H1 (cell line): ENCODE results near the gene MRTFA. TPM values are rescaled to one million over a fixed set of nuclear protein-coding genes. Genes with fewer than 3 reads are reported as not detected.

Experiments used
- CTCF ChIA-PET: fragments of 300-600 bp; sonication (Branson Sonifier 250); formaldehyde crosslinking; loops from one replicate; lab custom pipeline; 2021; ENCODE audit not compliant: partially characterized antibody; lab: Charles Lee
- POLR2A ChIA-PET: fragments of 300-600 bp; sonication (Branson Sonifier 250); formaldehyde crosslinking; loops from one replicate; lab custom pipeline; 2021; ENCODE audit warnings: inconsistent platforms; ENCODE audit not compliant: partially characterized antibody; lab: Charles Lee
- DNase-seq, 2 experiments: peaks; one replicate each; pipeline versions ENCODE4 v3.0.0 to v3.0.0-alpha.2; 2010 to 2022; ENCODE audit warnings: low spot score in 2 of 2, low read depth in 1 of 2, mixed read lengths in 1 of 2
- FAIRE-seq: peaks from 2 replicates; lab custom pipeline; 2011; peaks lifted over from hg19 to GRCh38; lab: Jason Lieb, UNC
- H2AFZ ChIP-seq: 2 replicates; pipeline ENCODE4 v1.8.1; 2012; ENCODE audit warnings: low read length, inconsistent platforms
- H2AK5ac ChIP-seq: 2 replicates; pipeline ENCODE4 v1.6.1; 2013; ENCODE audit warnings: low read depth, low read length
- H2BK120ac ChIP-seq: replicated peaks from 2 replicates; pipeline ENCODE3; 2013; ENCODE audit warnings: low read depth, low read length, inconsistent platforms
- H2BK12ac ChIP-seq: 2 replicates; pipeline ENCODE4 v1.6.1; 2013; ENCODE audit warnings: low read depth, low read length
- H2BK15ac ChIP-seq: 2 replicates; pipeline ENCODE4 v1.6.1; 2013; ENCODE audit warnings: low read length
- H2BK20ac ChIP-seq: 2 replicates; pipeline ENCODE4 v1.6.1; 2013; ENCODE audit warnings: low read length
- H2BK5ac ChIP-seq: 2 replicates; pipeline ENCODE4 v1.6.1; 2013; ENCODE audit warnings: low read depth, low read length
- H3K14ac ChIP-seq: 2 replicates; pipeline ENCODE4 v1.6.1; 2013; ENCODE audit warnings: inconsistent platforms; ENCODE audit not compliant: insufficient read length
- H3K18ac ChIP-seq: 2 replicates; pipeline ENCODE4 v1.6.1; 2013; ENCODE audit warnings: low read length; ENCODE audit errors: extremely low read depth
- H3K23ac ChIP-seq: 2 replicates; pipeline ENCODE4 v1.6.1; 2013; ENCODE audit warnings: inconsistent platforms; ENCODE audit not compliant: insufficient read length
- H3K23me2 ChIP-seq: 2 replicates; pipeline ENCODE4 v1.6.1; 2013; ENCODE audit warnings: low read depth, low read length
- H3K27ac ChIP-seq: 2 replicates; pipeline ENCODE4 v1.6.1; 2011; ENCODE audit warnings: low read depth, low read length, inconsistent platforms
- H3K27me3 ChIP-seq, 4 experiments: replicated peaks in 1 of 4; 1 replicate in 1 of 4; 2 replicates in 3 of 4; pipeline versions ENCODE4 v1.6.1 to v1.8.1; 2011 to 2013; ENCODE audit warnings: low read length in 3 of 4, mild to moderate bottlenecking in 3 of 4, inconsistent platforms in 2 of 4, mixed read lengths in 2 of 4, moderate library complexity in 1 of 4; ENCODE audit not compliant: control insufficient read depth in 3 of 4, insufficient read depth in 3 of 4; ENCODE audit errors: extremely low read depth in 1 of 4
- H3K36me3 ChIP-seq, 4 experiments: 2 replicates each; pipeline versions ENCODE4 v1.6.1 to v1.8.1; 2011 to 2013; ENCODE audit warnings: mild to moderate bottlenecking in 4 of 4, low read length in 3 of 4, moderate library complexity in 2 of 4, control low read depth in 1 of 4, inconsistent platforms in 1 of 4; ENCODE audit not compliant: insufficient read depth in 4 of 4, control insufficient read depth in 2 of 4
- H3K4ac ChIP-seq: replicated peaks from 2 replicates; pipeline ENCODE3; 2013; ENCODE audit warnings: low read length, low read depth, mixed read lengths, inconsistent platforms; ENCODE audit not compliant: insufficient read length
- H3K4me1 ChIP-seq, 4 experiments: replicated peaks in 1 of 4; 1 replicate in 1 of 4; 2 replicates in 3 of 4; pipeline versions ENCODE4 v1.6.1 to v1.8.1; 2011 to 2013; ENCODE audit warnings: low read length in 3 of 4, inconsistent platforms in 2 of 4, mixed read lengths in 1 of 4; ENCODE audit not compliant: insufficient read depth in 4 of 4, control insufficient read depth in 3 of 4
- H3K4me2 ChIP-seq, 2 experiments: 2 replicates each; pipeline versions ENCODE4 v1.6.1 to v1.8.1; 2011 to 2013; ENCODE audit warnings: low read depth in 2 of 2, low read length in 2 of 2, control low read depth in 1 of 2, inconsistent platforms in 1 of 2, mild to moderate bottlenecking in 1 of 2; ENCODE audit not compliant: insufficient read depth in 1 of 2
- H3K4me3 ChIP-seq, 4 experiments: fragments of 200-600, 300-600 bp in 1 of 4; sonication (generic), shearing (Covaris generic), sonication (Bioruptor Twin) in 1 of 4; 2 replicates each; pipeline versions ENCODE4 v1.5.1 to v1.8.1; 2011 to 2016; ENCODE audit warnings: low read length in 4 of 4, low read depth in 3 of 4, control low read depth in 2 of 4, inconsistent platforms in 2 of 4, mild to moderate bottlenecking in 2 of 4, mixed read lengths in 1 of 4, moderate library complexity in 1 of 4; ENCODE audit not compliant: insufficient read depth in 2 of 4; ENCODE audit errors: extremely low read depth in 1 of 4
- H3K56ac ChIP-seq: replicated peaks from 2 replicates; pipeline ENCODE3; 2013; ENCODE audit warnings: low read depth, mild to moderate bottlenecking, mixed read lengths, low read length, inconsistent platforms; ENCODE audit not compliant: insufficient read length
- H3K79me1 ChIP-seq: 2 replicates; pipeline ENCODE4 v1.6.1; 2013; ENCODE audit warnings: low read depth, low read length, control low read depth
- H3K79me2 ChIP-seq, 2 experiments: 2 replicates each; pipeline versions ENCODE4 v1.6.1 to v1.8.1; 2012 to 2013; ENCODE audit warnings: low read length in 2 of 2, mild to moderate bottlenecking in 2 of 2, inconsistent platforms in 1 of 2; ENCODE audit not compliant: insufficient read depth in 2 of 2, control insufficient read depth in 1 of 2
- H3K9ac ChIP-seq, 4 experiments: replicated peaks in 1 of 4; 1 replicate in 1 of 4; 2 replicates in 3 of 4; pipeline versions ENCODE4 v1.6.1 to v1.8.1; 2011 to 2013; ENCODE audit warnings: low read depth in 3 of 4, low read length in 3 of 4, control low read depth in 2 of 4, mild to moderate bottlenecking in 2 of 4, moderate library complexity in 2 of 4, inconsistent platforms in 1 of 4; ENCODE audit errors: extremely low read depth in 1 of 4
- H3K9me3 ChIP-seq, 2 experiments: 2 replicates each; pipeline versions ENCODE4 v1.6.1 to v1.8.1; 2012 to 2013; ENCODE audit warnings: mild to moderate bottlenecking in 2 of 2, moderate library complexity in 2 of 2, control low read depth in 1 of 2, inconsistent platforms in 1 of 2, low read depth in 1 of 2, low read length in 1 of 2, mixed read lengths in 1 of 2; ENCODE audit not compliant: insufficient read depth in 2 of 2
- H4K20me1 ChIP-seq, 2 experiments: replicated peaks in 1 of 2; 2 replicates each; pipeline versions ENCODE3 to v1.8.1; 2011 to 2013; ENCODE audit warnings: inconsistent platforms in 2 of 2, low read length in 2 of 2, mild to moderate bottlenecking in 1 of 2; ENCODE audit not compliant: insufficient read depth in 2 of 2, control insufficient read depth in 1 of 2
- H4K5ac ChIP-seq: 2 replicates; pipeline ENCODE4 v1.6.1; 2013; ENCODE audit warnings: low read length, low read depth, mixed read lengths, inconsistent platforms; ENCODE audit not compliant: insufficient read length
- H4K8ac ChIP-seq: 2 replicates; pipeline ENCODE4 v1.8.0; 2013; ENCODE audit warnings: mild to moderate bottlenecking, moderate library complexity, low read length, inconsistent platforms; ENCODE audit not compliant: insufficient read depth; ENCODE audit errors: extremely low read depth
- H4K91ac ChIP-seq: replicated peaks from 2 replicates; pipeline ENCODE3; 2013; ENCODE audit warnings: low read length, mixed read lengths, inconsistent platforms; ENCODE audit not compliant: insufficient read length
- BACH1 ChIP-seq: IDR thresholded peaks from 2 replicates; pipeline ENCODE4 v1.6.1; 2012; ENCODE audit warnings: low read length, improper control_type of control experiment
- E2F6 ChIP-seq: IDR thresholded peaks from 2 replicates; pipeline ENCODE4 v1.6.1; 2012; ENCODE audit warnings: inconsistent platforms
- EGR1 ChIP-seq: IDR thresholded peaks from 2 replicates; pipeline ENCODE4 v1.6.1; 2011; ENCODE audit warnings: low read depth, low read length, borderline replicate concordance
- JUND ChIP-seq: IDR thresholded peaks from 2 replicates; pipeline ENCODE4 v1.6.1; 2011; ENCODE audit warnings: mild to moderate bottlenecking, improper control_type of control experiment, low read length
- MAFK ChIP-seq: IDR thresholded peaks from 2 replicates; pipeline ENCODE4 v1.6.1; 2012; ENCODE audit warnings: low read depth, mild to moderate bottlenecking, improper control_type of control experiment, low read length
- SP1 ChIP-seq: IDR thresholded peaks from 2 replicates; pipeline ENCODE4 v1.6.1; 2011; ENCODE audit warnings: low read depth, low read length
- USF2 ChIP-seq: IDR thresholded peaks from 2 replicates; pipeline ENCODE4 v1.6.1; 2011; ENCODE audit warnings: low read length, improper control_type of control experiment
- WGBS, 2 experiments: shearing (Covaris generic) in 1 of 2; methylation state at CpG; one replicate each; pipeline versions ENCODE4 v1.1.6 to v1.1.7; 2013 to 2015; ENCODE audit warnings: low lambda C conversion rate in 2 of 2, mixed read lengths in 2 of 2, inconsistent platforms in 1 of 2, low coverage in 1 of 2, missing lambda C conversion rate in 1 of 2; ENCODE audit not compliant: insufficient replicate concordance in 2 of 2, insufficient coverage in 1 of 2, insufficient read length in 1 of 2; ENCODE audit errors: extremely low coverage in 1 of 2, missing lambda C conversion rate in 1 of 2; 5-methylcytosine and 5-hydroxymethylcytosine counted together
- polyA plus RNA-seq, 7 experiments: library from polyadenylated mRNA; depleted of rRNA in 3 of 7; stranded (reverse) in 5 of 7; unstranded in 2 of 7; fragments of >200 nt in 5 of 7; fragments of 200-250 nt in 2 of 7; gene quantifications; 1 replicate in 5 of 7; 2 replicates in 1 of 7; 4 replicates in 1 of 7; pipeline versions ENCODE4 v1.2.1 to v1.2.3, GENCODE V29; 2011 to 2013; ENCODE audit warnings: missing spikeins in 2 of 7, mixed read lengths in 2 of 7
- total RNA-seq: library from RNA; stranded (reverse); fragmentation: NEBNext Ultra II Directional; extraction: Animal tissue kit (Norgen Biotek cat#: 25700); gene quantifications from 2 replicates; pipeline ENCODE4 v1.2.1, GENCODE V29; 2021
- TF ChIP-seq, protein P1 (sequence below): IDR thresholded peaks from 2 replicates; pipeline ENCODE4 v1.6.1; 2011; ENCODE audit warnings: low read depth, mild to moderate bottlenecking, low read length; ENCODE audit not compliant: insufficient read depth

The MRTFA gene
- total and polyA plus RNA-seq, 2 of the 8 experiments (the other 6 are each of a cell fraction or from before 2014, with no cell fraction given), result 5.4 to 37.9 TPM

DNA sequence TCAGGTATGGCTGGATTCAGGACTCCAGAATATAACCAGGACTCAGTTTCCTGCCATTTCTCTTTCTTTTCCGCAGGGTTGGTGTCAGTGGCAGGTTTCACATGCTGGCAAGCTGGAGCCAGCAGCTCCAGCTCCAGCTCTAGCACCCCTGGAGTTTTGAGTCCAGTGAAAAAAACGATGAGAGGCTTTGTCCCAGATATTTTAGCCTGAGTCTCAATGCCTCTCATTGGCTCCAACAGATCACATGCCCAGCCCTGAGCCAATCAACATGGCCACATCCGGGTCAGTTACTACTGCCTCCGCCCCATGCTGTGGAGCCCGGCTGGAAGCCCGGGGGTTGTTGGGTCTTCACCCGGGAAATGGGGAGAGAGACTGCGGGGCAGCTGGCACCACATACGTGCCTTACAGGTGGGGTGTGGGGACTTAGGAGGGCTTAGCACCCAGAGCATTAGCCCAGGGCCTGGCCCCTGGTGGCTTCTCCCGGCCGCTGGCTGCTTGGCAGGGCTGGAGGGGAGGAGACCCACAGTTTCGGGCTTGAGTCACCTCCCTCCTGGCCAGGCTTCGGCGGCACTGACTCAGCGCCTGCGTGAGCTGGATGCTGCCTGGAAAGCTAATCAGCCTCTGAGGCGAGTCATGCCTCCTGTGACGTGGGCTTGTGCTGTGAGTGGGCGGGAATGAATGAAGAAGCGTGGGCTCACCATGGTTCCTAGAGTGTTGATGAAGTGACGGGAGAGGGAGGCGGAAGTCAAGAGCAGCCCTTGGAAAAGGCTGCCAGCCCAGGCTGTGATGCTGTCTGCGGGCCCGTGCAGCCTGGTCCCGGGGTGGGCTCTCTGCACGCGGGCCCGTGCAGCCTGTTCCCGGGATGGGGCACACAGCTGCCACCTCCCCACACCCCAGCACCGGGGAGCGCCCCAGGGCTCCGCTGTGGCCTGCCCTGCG is 15.3 kb upstream of the MRTFA start:
- H3K18ac ChIP-seq, result peak overlapping the region; percentile 87
- no peak overlapping the region for H2BK120ac ChIP-seq
- CTCF ChIA-PET, result interaction anchor here (0.6 to 4.6 kb wide), 9 partner anchors 9 to 695 kb away, joined by 3 to 23 read pairs (median 5); no protein-coding TSS in a partner anchor
- H3K79me1 ChIP-seq, result no peaks in the 10 kb centered on the region
- no peak overlapping the region for H2AFZ ChIP-seq
- DNase-seq, result peak; percentile 58 to 78
- H4K8ac ChIP-seq, result peak overlapping the region; percentile 4; the same call in 1 of the 2 replicates
- no peak for FAIRE-seq
- H4K91ac ChIP-seq, result peak overlapping the region; percentile 92
- H2BK15ac ChIP-seq, result peak overlapping the region; percentile 92; the same call in 1 of the 2 replicates
- H2BK5ac ChIP-seq, result peak overlapping the region; percentile 87; the same call in 1 of the 2 replicates
- no peaks in the 10 kb centered on the region for H3K36me3 ChIP-seq
- no peak overlapping the region for H3K27ac ChIP-seq
- no peak overlapping the region for H3K56ac ChIP-seq
- H3K79me2 ChIP-seq, result no peaks in the 10 kb centered on the region
- no peak overlapping the region for H3K14ac ChIP-seq
- no peaks in the 10 kb centered on the region for H3K27me3 ChIP-seq
- peak overlapping the region in 1 of 2 experiments; percentile 13; a peak in 1 of 4 replicates for H3K4me2 ChIP-seq
- no peaks in the 10 kb centered on the region for H3K9me3 ChIP-seq
- peak overlapping the region; percentile 87; the same call in 1 of the 2 replicates for H2BK12ac ChIP-seq
- peak overlapping the region; percentile 80; the same call in 1 of the 2 replicates for H2BK20ac ChIP-seq
- no peaks in the 10 kb centered on the region for H3K23me2 ChIP-seq
- H4K5ac ChIP-seq, result peak overlapping the region; percentile 47
- POLR2A ChIA-PET, result no interaction called here
- H3K4me3 ChIP-seq, result 0 out of 8 replicates have a peak overlapping the region, but pooled peaks of 1 of the 4 experiments have one; percentile 6
- H2AK5ac ChIP-seq, result peak overlapping the region; percentile 90; the same call in 1 of the 2 replicates
- H3K9ac ChIP-seq, result no peak overlapping the region
- H4K20me1 ChIP-seq, result no peaks in the 10 kb centered on the region
- no peak overlapping the region for H3K23ac ChIP-seq
- H3K4me1 ChIP-seq, result peaks cover 0 to 5% (median 2%) of the 10 kb centered on the region in 4 experiments; a peak in 3 of 7 replicates
- WGBS, 2 experiments, result 90% methylated on average over 33 of the region's 33 CpGs; no CpG with 5 or more reads in 1 of the 2 experiments
- H3K4ac ChIP-seq, result peak overlapping the region; percentile 65
- TF ChIP-seq JUND (peak; percentile 23; the same call in 1 of the 2 replicates), SP1 (0 out of 2 replicates have a peak, but pooled peaks have one; percentile 38), E2F6 (peak; percentile 70), EGR1 (peak; percentile 70; the same call in 1 of the 2 replicates), MAFK (peak; percentile 64; the same call in 1 of the 2 replicates), USF2 (peak; percentile 88), BACH1 (peak; percentile 76)
- TF ChIP-seq, protein P1, sequence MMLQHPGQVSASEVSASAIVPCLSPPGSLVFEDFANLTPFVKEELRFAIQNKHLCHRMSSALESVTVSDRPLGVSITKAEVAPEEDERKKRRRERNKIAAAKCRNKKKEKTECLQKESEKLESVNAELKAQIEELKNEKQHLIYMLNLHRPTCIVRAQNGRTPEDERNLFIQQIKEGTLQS, result peak; percentile 56; the same call in 1 of the 2 replicates
